Left lung (tissue), 10 donors: Measurements from ENCODE around the gene TIAM1. TPM values are rescaled to one million over a fixed set of nuclear protein-coding genes. Genes with fewer than 3 reads are reported as not detected.

Experiments
- ATAC-seq: fragments of 200-7000 bp; cut with Tn5 transposase; one replicate; pipeline ENCODE4 v1.9.1; 2020; ENCODE audit warnings: moderate library complexity
- DNase-seq, 4 donors: peaks; one replicate each; pipeline ENCODE4 v3.0.0-alpha.2; 2013 to 2020
- H3K27ac ChIP-seq, 2 donors: fragments of 200-600 bp; sonication (generic) in 1 of 2; one replicate each; pipeline versions ENCODE4 v1.5.0 to v1.8.0; 2020 to 2021
- H3K27me3 ChIP-seq, 2 donors: fragments of 200-600 bp; sonication (generic) in 1 of 2; one replicate each; pipeline versions ENCODE4 v1.5.0 to v1.8.0; 2020 to 2021
- H3K36me3 ChIP-seq, 2 donors: fragments of 200-600 bp; sonication (generic) in 1 of 2; one replicate each; pipeline versions ENCODE4 v1.5.0 to v1.8.0; 2020 to 2021
- H3K4me1 ChIP-seq, 2 donors: fragments of 200-600 bp; one replicate each; pipeline ENCODE4 v1.8.0; 2021
- H3K4me3 ChIP-seq, 2 donors: fragments of 200-600 bp; sonication (generic) in 1 of 2; one replicate each; pipeline versions ENCODE4 v1.5.0 to v1.8.0; 2020 to 2021; ENCODE audit warnings: mild to moderate bottlenecking in 1 of 2
- H3K9me3 ChIP-seq, 2 donors: fragments of 200-600 bp; sonication (generic) in 1 of 2; one replicate each; pipeline versions ENCODE4 v1.5.0 to v1.8.0; 2020 to 2021
- intact Hi-C, 2 donors: fragments of 100-400 bp; cut with DNase I; formaldehyde crosslinking; loops; one replicate each; pipeline versions ENCODE4 v1.11.2 to v1.14.2; 2022
- polyA plus RNA-seq, 6 donors: library from polyadenylated mRNA; unstranded; fragments of 120-200 nt; gene quantifications; one replicate each; pipeline ENCODE4 v1.2.1, GENCODE V29; 2013; ENCODE audit not compliant: insufficient read length in 6 of 6
- total RNA-seq, 2 donors: library from RNA; stranded (reverse); fragmentation: NEBNext Ultra II Directional; extraction: Animal tissue kit (Norgen Biotek cat#: 25700); gene quantifications; one replicate each; pipeline ENCODE4 v1.2.1, GENCODE V29; 2021
- TF ChIP-seq, protein P1 (sequence below), 2 donors: fragments of 200-600 bp; sonication (generic) in 1 of 2; IDR thresholded peaks; one replicate each; pipeline versions ENCODE4 v1.5.0 to v1.8.0; 2021; ENCODE audit warnings: antibody characterized with exemption in 2 of 2
- donor health status: DM: no; HTN: yes; CAD: no.
- donor health status: DM: no; HTN: no; CAD: no.

TIAM1 gene
- total and polyA plus RNA-seq, 8 donors = 9.7 to 65.5 (median 49.5) TPM

DNA sequence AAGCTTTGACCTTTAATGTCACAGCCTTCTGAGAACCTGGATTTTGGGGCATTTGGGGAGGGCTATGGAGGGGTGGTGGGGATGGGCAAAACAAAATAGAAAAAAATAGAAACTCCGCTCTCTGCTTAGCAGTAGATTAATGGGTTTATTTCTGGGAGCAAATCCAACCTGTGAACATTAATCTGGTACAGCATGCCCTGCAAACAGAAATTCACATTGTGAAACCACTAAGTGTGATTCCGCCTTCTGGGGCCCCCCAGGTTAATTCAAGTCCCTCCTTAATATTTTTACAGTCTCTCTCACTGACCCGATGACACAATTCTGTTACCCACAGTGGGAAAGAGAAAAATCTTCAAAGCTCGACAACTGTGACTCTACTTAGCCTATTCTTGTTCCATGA, 76.4 kb downstream of the TIAM1 start:
- DNase-seq (peak in 2 of 4 donors; percentile 18 to 45), ATAC-seq (no peak)
- Histone ChIP-seq H3K4me1 (no peaks in the 10 kb centered on the region), H3K36me3 (no peaks in the 10 kb centered on the region), H3K9me3 (no peaks in the 10 kb centered on the region), H3K4me3 (no peak overlapping the region), H3K27ac (no peak overlapping the region), H3K27me3 (no peaks in the 10 kb centered on the region)
- TF ChIP-seq, protein P1, sequence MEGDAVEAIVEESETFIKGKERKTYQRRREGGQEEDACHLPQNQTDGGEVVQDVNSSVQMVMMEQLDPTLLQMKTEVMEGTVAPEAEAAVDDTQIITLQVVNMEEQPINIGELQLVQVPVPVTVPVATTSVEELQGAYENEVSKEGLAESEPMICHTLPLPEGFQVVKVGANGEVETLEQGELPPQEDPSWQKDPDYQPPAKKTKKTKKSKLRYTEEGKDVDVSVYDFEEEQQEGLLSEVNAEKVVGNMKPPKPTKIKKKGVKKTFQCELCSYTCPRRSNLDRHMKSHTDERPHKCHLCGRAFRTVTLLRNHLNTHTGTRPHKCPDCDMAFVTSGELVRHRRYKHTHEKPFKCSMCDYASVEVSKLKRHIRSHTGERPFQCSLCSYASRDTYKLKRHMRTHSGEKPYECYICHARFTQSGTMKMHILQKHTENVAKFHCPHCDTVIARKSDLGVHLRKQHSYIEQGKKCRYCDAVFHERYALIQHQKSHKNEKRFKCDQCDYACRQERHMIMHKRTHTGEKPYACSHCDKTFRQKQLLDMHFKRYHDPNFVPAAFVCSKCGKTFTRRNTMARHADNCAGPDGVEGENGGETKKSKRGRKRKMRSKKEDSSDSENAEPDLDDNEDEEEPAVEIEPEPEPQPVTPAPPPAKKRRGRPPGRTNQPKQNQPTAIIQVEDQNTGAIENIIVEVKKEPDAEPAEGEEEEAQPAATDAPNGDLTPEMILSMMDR (IDR thresholded peaks at IDR 0.05) = no peak
- intact Hi-C loops = no loop called here

DNA sequence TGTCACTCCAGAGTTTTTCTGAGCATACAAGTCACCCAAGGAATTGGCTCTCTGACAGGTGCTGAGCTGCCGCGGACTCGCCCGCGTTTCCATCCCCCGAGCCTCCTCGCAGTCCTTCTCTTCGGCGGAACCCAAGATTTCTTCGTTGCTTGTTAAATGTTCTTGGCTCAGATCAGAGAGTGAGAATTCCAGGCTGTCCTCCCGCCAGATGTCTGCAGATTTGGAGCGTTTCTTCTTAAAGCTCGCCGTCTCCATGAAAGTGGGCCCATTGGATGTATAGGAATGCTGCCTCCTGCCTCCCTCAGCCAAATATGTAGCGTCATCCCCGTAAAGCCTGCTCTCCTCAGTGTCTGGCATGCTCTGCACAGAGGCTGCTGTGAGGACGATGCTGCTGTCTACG, 77.8 kb downstream of the TIAM1 start:
- ATAC-seq = no peak

DNA sequence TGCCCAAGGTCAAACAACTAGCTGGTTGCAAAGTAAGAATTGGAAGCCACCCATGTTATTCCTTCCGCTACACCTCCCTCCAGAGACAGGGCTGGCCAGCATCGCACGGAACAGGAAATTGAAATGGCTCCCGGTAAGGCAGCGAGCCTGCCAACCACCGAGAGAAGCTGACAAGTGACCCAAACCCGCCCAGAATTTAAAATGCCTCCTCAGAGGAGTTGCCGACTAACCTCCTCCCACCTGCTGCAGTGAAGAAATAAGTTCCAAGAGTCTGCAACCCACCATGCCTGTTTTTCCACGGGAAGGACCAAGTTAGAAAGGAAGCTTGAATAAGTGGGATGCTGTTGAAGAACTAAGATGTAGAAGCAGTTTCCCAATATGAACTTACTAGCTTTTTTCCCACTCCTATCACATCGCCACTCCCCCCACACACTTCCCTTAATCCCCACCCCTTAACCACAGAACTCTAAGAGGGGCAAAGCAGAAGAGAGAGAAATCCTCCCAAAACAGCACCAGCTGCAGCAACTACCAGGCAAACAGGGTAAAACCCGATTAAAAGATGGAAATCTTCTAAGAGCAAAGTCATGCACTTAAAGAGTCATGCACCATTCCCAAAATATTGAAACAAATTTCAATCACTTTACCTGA, 78.6 kb downstream of the TIAM1 start:
- Histone ChIP-seq H3K9me3 (no peaks in the 10 kb centered on the region), H3K27ac (no peak overlapping the region), H3K36me3 (no peaks in the 10 kb centered on the region), H3K27me3 (no peaks in the 10 kb centered on the region), H3K4me1 (no peaks in the 10 kb centered on the region), H3K4me3 (no peak overlapping the region)
- no peak for ATAC-seq
- intact Hi-C loops = no loop called here
- DNase-seq = no peak
- TF ChIP-seq, protein P1 (IDR thresholded peaks at IDR 0.05) = no peak

More for the DNA sequence above, 77.8 kb downstream of the TIAM1 start:
- intact Hi-C loops = no loop called here
- H3K36me3 ChIP-seq = no peaks in the 10 kb centered on the region
- no peak overlapping the region for H3K27ac ChIP-seq
- H3K4me3 ChIP-seq = no peak overlapping the region
- no peaks in the 10 kb centered on the region for H3K27me3 ChIP-seq
- peak in 1 of 4 donors; percentile 14 for DNase-seq
- no peaks in the 10 kb centered on the region for H3K9me3 ChIP-seq
- TF ChIP-seq, protein P1 (IDR thresholded peaks at IDR 0.05) = no peak
- no peaks in the 10 kb centered on the region for H3K4me1 ChIP-seq

DNA sequence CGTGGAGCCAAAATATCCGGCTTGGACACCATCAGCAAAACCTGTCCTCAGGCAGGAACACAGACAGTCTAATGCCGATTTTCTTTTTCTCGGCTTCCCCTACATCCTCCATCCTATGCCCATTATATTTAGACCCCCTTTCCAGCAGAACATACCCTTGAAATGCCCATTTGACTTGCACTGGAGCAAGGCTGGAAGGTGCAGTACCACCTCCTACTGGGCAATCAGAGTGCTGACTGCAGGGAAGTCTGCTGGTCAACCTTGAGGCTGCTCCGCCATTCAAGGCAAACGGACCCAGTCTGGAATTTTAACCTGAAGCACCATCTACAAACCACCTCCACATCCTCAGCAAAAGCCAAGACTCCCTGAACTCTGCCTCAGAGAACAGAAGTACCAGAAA, 79.5 kb downstream of the TIAM1 start:
- Histone ChIP-seq H3K27ac (no peak overlapping the region), H3K4me1 (no peaks in the 10 kb centered on the region), H3K36me3 (no peaks in the 10 kb centered on the region), H3K9me3 (no peaks in the 10 kb centered on the region), H3K27me3 (no peaks in the 10 kb centered on the region), H3K4me3 (no peak overlapping the region)
- intact Hi-C loops = no loop called here
- ATAC-seq = no peak
- TF ChIP-seq, protein P1 (IDR thresholded peaks at IDR 0.05) = no peak
- DNase-seq = no peak

GRCh38 chr21:31262728-31263127, 81.3 kb downstream of the TIAM1 start:
- Histone ChIP-seq H3K9me3 (no peaks in the 10 kb centered on the region), H3K36me3 (no peaks in the 10 kb centered on the region), H3K27ac (no peak overlapping the region), H3K4me3 (no peak overlapping the region), H3K4me1 (no peaks in the 10 kb centered on the region), H3K27me3 (no peaks in the 10 kb centered on the region)
- TF ChIP-seq, protein P1 (IDR thresholded peaks at IDR 0.05) = no peak
- intact Hi-C loops = no loop called here
- no peak for DNase-seq
- no peak for ATAC-seq
